GM23338 (cell line): Measurements from ENCODE around the gene C10orf90.

Experiments used
- CREB1 ChIP-seq: fragments of 250-450 bp; sonication (Bioruptor Pico); IDR thresholded peaks from 2 replicates; pipeline ENCODE4 v1.5.0; 2020; ENCODE audit warnings: low read depth, mild to moderate bottlenecking, moderate library complexity
- CTCF ChIP-seq, 2 experiments: fragments of 200-600 bp in 1 of 2; sonication (generic) in 1 of 2; conservative IDR thresholded peaks; 2 replicates each; pipeline versions ENCODE4 v1.5.1 to v1.6.1; 2016 to 2017; ENCODE audit warnings: antibody characterized with exemption in 2 of 2, low read depth in 2 of 2, mild to moderate bottlenecking in 2 of 2, moderate library complexity in 1 of 2
- EZH2 ChIP-seq: fragments of 200-600 bp; sonication (generic); IDR thresholded peaks from one replicate; pipeline ENCODE4 v1.8.0; 2017; ENCODE audit warnings: antibody characterized with exemption, mild to moderate bottlenecking, low read depth; ENCODE audit not compliant: unreplicated experiment
- EZH2phosphoT487 ChIP-seq: fragments of 200-600 bp; sonication (generic); IDR thresholded peaks from one replicate; pipeline ENCODE4 v1.8.1; 2018; ENCODE audit warnings: antibody characterized with exemption; ENCODE audit not compliant: unreplicated experiment
- POLR2AphosphoS5 ChIP-seq: IDR thresholded peaks from 2 replicates; pipeline ENCODE4 v1.6.1; 2016; ENCODE audit warnings: antibody characterized with exemption, low read depth
- ZNF331 ChIP-seq: fragments of 250-450 bp; sonication (Bioruptor Pico); IDR thresholded peaks from 2 replicates; pipeline ENCODE4 v1.5.0; 2020; ENCODE audit warnings: low read depth, mild to moderate bottlenecking, moderate library complexity

GRCh38 chr10:126551202-126551601 lies 119.3 kb downstream of the C10orf90 start:
- TF ChIP-seq CTCF (conservative IDR thresholded peaks at IDR 0.05; ENCODE audit: low read depth in 2 of 2) (no peak), EZH2 (no peak), CREB1 (CRISPR knock-in tag) (no peak), POLR2AphosphoS5 (no peak), EZH2phosphoT487 (no peak), ZNF331 (CRISPR knock-in tag) (no peak)
